OCI-LY7 (cell line): Measurements from ENCODE around the gene CLPSL2. TPM values are rescaled to one million over a fixed set of nuclear protein-coding genes. Genes with fewer than 3 reads are reported as not detected.
A peak's percentile ranks its signal among the peaks of the same experiment; 100 is the strongest.

Experiments used
- BruUV-seq: library from RNA; stranded (reverse); fragments of 400-500 nt; replicated peaks from 2 replicates; lab custom pipeline; 2021; lab: Mats Ljungman, UMichigan
- CTCF ChIA-PET: fragments of 300-600 bp; sonication (Branson Sonifier 250); formaldehyde crosslinking; loops from one replicate; lab custom pipeline; 2022; ENCODE audit warnings: antibody characterized with exemption; ENCODE audit not compliant: unreplicated experiment; lab: Charles Lee
- POLR2A ChIA-PET: fragments of 300-600 bp; sonication (Branson Sonifier 250); formaldehyde crosslinking; loops from one replicate; lab custom pipeline; 2022; ENCODE audit warnings: antibody characterized with exemption; lab: Charles Lee
- DNase-seq: peaks from one replicate; pipeline ENCODE4 v3.0.0-alpha.2; 2015; ENCODE audit warnings: low spot score
- H2AFZ ChIP-seq: fragments of 200-600 bp; sonication (generic), shearing (Covaris generic); 2 replicates; pipeline ENCODE4 v1.6.1; 2014; ENCODE audit warnings: mild to moderate bottlenecking, antibody characterized with exemption, low read length, moderate library complexity
- H3K27ac ChIP-seq: fragments of 200-600 bp; sonication (generic); 2 replicates; pipeline ENCODE4 v1.5.1; 2014; ENCODE audit warnings: mixed run types, low read depth, mild to moderate bottlenecking, moderate library complexity, low read length, inconsistent platforms; ENCODE audit not compliant: poor library complexity, severe bottlenecking
- H3K36me3 ChIP-seq: fragments of 200-600 bp; sonication (generic); 2 replicates; pipeline ENCODE4 v1.6.1; 2014; ENCODE audit warnings: mild to moderate bottlenecking, antibody characterized with exemption, low read length, moderate library complexity, mixed read lengths; ENCODE audit not compliant: insufficient read depth
- H3K4me1 ChIP-seq: fragments of 200-600 bp; sonication (generic); 2 replicates; pipeline ENCODE4 v1.5.1; 2014; ENCODE audit warnings: mild to moderate bottlenecking, low read length; ENCODE audit not compliant: insufficient read depth, poor library complexity, severe bottlenecking
- H3K4me2 ChIP-seq: fragments of 200-600 bp; sonication (generic); 2 replicates; pipeline ENCODE4 v1.6.1; 2014; ENCODE audit warnings: mild to moderate bottlenecking, low read length
- H3K4me3 ChIP-seq: fragments of 200-600 bp; sonication (generic); 2 replicates; pipeline ENCODE4 v1.5.1; 2014; ENCODE audit warnings: mild to moderate bottlenecking, low read depth, low read length; ENCODE audit not compliant: poor library complexity, severe bottlenecking
- H3K79me2 ChIP-seq: fragments of 200-600 bp; sonication (generic); 2 replicates; pipeline ENCODE4 v1.6.1; 2016; ENCODE audit warnings: low read depth, mild to moderate bottlenecking, low read length, moderate library complexity, mixed read lengths; ENCODE audit not compliant: insufficient read depth
- H3K9me2 ChIP-seq: fragments of 200-600 bp; sonication (generic); 2 replicates; pipeline ENCODE4 v1.6.1; 2016; ENCODE audit warnings: mild to moderate bottlenecking, low read length, mixed read lengths; ENCODE audit not compliant: insufficient read depth
- H3K9me3 ChIP-seq: fragments of 200-600 bp; sonication (generic); 2 replicates; pipeline ENCODE4 v1.6.1; 2014; ENCODE audit warnings: mild to moderate bottlenecking, mixed run types, low read length, mixed read lengths
- H4K20me1 ChIP-seq: fragments of 200-600 bp; sonication (generic); 2 replicates; pipeline ENCODE4 v1.6.1; 2014; ENCODE audit warnings: mild to moderate bottlenecking, antibody characterized with exemption, low read length, moderate library complexity, mixed read lengths; ENCODE audit not compliant: insufficient read depth
- EZH2phosphoT487 ChIP-seq: fragments of 200-600 bp; sonication (generic); IDR thresholded peaks from 2 replicates; pipeline ENCODE4 v1.6.1; 2018; ENCODE audit warnings: low read depth, borderline replicate concordance, mild to moderate bottlenecking, mixed run types, antibody characterized with exemption, low read length, moderate library complexity, mixed read lengths
- intact Hi-C: fragments of 100-400 bp; cut with micrococcal nuclease; formaldehyde crosslinking; loops from one replicate; pipeline ENCODE4 v1.10.0; 2022; ENCODE audit not compliant: unreplicated experiment
- total RNA-seq, 2 experiments: library from RNA; depleted of rRNA in 1 of 2; stranded (reverse); fragments of >200 nt in 1 of 2; shearing (Covaris generic) in 1 of 2; gene quantifications; 2 replicates each; pipeline ENCODE4 v1.2.3, GENCODE V29; 2014 to 2022
- TF ChIP-seq, protein P1 (sequence below): fragments of 200-600 bp; sonication (generic); conservative IDR thresholded peaks from 2 replicates; pipeline ENCODE4 v1.5.1; 2014; ENCODE audit warnings: mild to moderate bottlenecking, antibody characterized with exemption, low read length, moderate library complexity, mixed read lengths

Gene CLPSL2
- total RNA-seq, 2 experiments from 2014 or later, result not detected

GRCh38 chr6:35754452-35755277, 21.7 kb upstream of the CLPSL2 start:
- Histone ChIP-seq H4K20me1 (no peaks in the 10 kb centered on the region), H3K9me2 (no peaks in the 10 kb centered on the region), H2AFZ (no peak overlapping the region; the same call in 1 of the 2 replicates), H3K4me2 (no peak overlapping the region), H3K79me2 (no peaks in the 10 kb centered on the region), H3K4me3 (no peak overlapping the region), H3K27ac (no peak overlapping the region), H3K36me3 (no peaks in the 10 kb centered on the region), H3K9me3 (no peaks in the 10 kb centered on the region), H3K4me1 (peaks cover 25% of the 10 kb centered on the region)
- DNase-seq, result no peak
- intact Hi-C loops, result loop anchor here (5.0 to 10.0 kb wide), 2 partner anchors 200 to 232 kb away; no protein-coding TSS in a partner anchor
- TF ChIP-seq, protein P1, sequence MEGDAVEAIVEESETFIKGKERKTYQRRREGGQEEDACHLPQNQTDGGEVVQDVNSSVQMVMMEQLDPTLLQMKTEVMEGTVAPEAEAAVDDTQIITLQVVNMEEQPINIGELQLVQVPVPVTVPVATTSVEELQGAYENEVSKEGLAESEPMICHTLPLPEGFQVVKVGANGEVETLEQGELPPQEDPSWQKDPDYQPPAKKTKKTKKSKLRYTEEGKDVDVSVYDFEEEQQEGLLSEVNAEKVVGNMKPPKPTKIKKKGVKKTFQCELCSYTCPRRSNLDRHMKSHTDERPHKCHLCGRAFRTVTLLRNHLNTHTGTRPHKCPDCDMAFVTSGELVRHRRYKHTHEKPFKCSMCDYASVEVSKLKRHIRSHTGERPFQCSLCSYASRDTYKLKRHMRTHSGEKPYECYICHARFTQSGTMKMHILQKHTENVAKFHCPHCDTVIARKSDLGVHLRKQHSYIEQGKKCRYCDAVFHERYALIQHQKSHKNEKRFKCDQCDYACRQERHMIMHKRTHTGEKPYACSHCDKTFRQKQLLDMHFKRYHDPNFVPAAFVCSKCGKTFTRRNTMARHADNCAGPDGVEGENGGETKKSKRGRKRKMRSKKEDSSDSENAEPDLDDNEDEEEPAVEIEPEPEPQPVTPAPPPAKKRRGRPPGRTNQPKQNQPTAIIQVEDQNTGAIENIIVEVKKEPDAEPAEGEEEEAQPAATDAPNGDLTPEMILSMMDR, result 0 out of 2 replicates have a peak, but pooled peaks have one; percentile 20
- TF ChIP-seq EZH2phosphoT487, result no peak
- ChIA-PET CTCF (interaction anchor here (1.4 kb wide), 1 partner anchor 18 kb away, joined by 3 read pairs; the partner anchor contains the start of gene ARMC12), POLR2A (interaction anchor here (0.5 to 1.1 kb wide), 3 partner anchors 15 to 208 kb away, joined by 3 to 5 read pairs (median 3); no protein-coding TSS in a partner anchor)
- BruUV-seq, result no TSS peak

DNA sequence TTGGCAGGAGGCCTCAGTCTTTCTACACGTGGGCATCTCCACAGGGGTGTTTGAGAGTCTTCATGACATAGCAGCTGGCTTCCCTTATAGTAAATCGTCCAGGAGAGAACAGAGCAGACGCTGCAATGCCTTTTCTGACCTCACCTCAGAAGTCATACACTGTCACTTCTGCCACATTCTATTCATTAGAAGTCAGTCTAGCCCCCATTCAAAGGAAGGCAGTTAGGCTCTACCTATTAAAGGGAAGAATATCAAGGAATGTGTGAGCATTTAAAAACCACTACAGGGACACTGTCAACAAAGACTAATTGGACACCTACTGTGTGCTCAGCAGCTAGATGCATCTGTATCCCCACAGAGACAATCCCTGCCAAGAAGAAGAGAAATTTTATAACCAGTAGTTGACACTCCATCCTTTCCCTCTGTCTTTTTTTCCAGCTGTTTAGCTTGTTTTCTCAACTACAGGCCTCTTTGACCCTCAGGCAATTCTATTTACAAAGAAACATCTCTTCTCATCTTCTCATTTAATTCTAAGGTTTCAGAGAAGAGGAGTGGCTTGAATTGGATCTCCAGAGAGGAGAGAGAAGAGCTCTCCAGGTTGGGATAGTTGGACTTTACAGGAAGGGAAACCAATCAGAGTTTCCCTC, 21.0 kb upstream of the CLPSL2 start:
- Histone ChIP-seq H3K27ac (no peak overlapping the region), H3K4me2 (no peak overlapping the region), H3K36me3 (no peaks in the 10 kb centered on the region), H4K20me1 (no peaks in the 10 kb centered on the region), H2AFZ (no peak overlapping the region; the same call in 1 of the 2 replicates), H3K4me1 (peaks cover 25% of the 10 kb centered on the region), H3K9me3 (no peaks in the 10 kb centered on the region), H3K79me2 (no peaks in the 10 kb centered on the region), H3K4me3 (no peak overlapping the region), H3K9me2 (no peaks in the 10 kb centered on the region)
- DNase-seq, result no peak
- ChIA-PET CTCF (interaction anchor here (1.4 kb wide), 1 partner anchor 18 kb away, joined by 3 read pairs; the partner anchor contains the start of gene ARMC12), POLR2A (interaction anchor here (1.1 kb wide), 1 partner anchor 17 kb away, joined by 3 read pairs; no protein-coding TSS in a partner anchor)
- BruUV-seq, result no TSS peak
- intact Hi-C loops, result loop anchor here (5.0 to 10.0 kb wide), 2 partner anchors 199 to 233 kb away; no protein-coding TSS in a partner anchor
- TF ChIP-seq, protein P1, result no peak
